ENCODE results near the gene ICOS. TPM values are rescaled to one million over a fixed set of nuclear protein-coding genes. Genes with fewer than 3 reads are reported as not detected.
"Not testable (repeated sequence)": the region's sequence is repeated elsewhere in the genome, so short reads cannot be mapped to it uniquely, and the experiment has no call there.

The ICOS gene
- total RNA-seq, 1 donor from 2014 or later, result not detected

DNA sequence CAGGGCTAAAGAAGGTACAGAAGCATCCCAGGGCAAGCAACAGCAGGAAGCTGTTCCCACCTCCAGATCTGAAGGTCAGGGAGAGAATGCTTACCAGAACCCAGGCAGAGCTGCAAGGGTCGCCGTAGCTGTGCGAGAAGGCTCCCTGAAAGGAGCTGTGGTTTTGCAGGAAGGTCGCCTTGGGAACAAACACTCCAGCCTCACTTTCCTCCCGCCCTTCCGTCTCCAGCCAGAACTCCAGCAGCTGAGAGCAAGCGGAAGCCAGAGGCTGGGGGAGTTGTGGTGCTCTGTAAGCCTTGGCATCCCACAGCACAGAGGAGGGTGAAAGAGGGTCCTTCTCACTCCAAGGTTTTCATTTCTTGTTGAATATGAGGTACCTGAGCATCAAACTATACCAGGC, 18.3 kb upstream of the ICOS start:
- no peak for DNase-seq (ENCODE audit: low read depth, low spot score)

DNA sequence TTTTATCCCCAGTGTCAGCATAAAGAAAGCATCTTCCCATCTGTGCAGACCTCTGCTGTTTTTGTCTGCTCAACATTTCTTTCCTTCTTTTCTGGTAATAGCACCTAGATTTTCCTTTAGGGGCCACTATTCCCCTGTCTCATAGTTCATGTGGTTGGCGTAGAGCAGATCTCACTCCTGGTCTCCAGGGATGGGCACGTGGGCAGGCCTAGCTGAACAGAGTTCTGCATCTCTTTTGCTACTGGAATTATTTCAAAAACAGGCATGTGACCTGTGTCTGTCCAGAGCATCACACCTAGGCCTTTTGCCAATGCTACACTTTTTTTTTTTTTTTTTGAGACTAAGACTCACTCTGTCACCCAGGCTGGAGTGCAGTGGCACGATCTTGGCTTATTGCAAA, 17.7 kb upstream of the ICOS start:
- no peak for DNase-seq (ENCODE audit: low read depth, low spot score)

DNA sequence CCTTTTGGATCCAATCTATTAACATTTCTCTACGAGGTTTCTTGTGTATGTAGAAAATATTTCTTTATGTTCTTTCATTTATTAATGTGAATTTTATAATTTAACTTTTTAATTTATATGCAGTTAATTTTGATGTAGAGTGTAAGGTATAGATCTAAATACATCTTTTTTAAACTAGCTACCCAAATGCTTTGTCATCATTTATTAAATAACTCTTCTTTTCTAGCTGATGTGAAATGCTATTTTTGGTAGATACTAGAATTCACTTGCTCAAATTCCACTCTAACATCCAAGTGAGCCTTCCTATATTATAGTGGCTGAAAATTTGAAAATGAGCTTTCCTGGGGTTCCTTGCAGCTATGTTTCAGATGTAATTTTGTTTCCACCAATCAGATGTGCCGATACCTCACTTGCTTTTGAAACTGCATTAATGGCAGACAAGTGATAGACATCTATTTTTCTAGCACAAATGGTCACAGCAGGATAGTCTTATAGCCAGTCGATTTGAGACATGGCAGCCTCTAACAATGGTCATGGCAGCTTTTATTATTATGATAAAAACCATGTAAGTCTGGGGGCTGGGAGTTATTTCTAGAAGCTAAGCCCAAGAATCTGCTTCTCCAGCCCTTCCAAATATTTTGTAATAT, 10.9 kb upstream of the ICOS start:
- no peak for DNase-seq (ENCODE audit: low read depth, low spot score)

DNA sequence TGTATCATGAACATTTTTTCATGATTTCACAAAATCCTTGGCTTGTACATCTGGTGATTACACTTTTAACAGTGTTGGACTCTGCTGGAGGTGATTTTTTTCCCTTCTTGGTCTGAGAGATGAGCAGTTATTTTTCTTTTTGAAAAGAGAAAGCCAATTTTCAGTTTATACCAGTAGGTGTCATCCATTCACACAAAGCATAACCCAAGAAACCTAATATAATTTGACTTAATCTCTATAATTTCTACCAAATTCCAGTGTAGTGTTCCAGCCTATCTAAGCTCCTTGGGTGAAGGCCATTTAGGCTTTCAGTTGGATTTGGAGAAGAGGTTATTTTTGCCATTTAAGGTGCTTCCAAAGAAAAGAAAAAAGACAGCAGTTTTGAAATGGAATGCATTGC, 7.7 kb upstream of the ICOS start:
- DNase-seq (ENCODE audit: low read depth, low spot score), result no peak

DNA sequence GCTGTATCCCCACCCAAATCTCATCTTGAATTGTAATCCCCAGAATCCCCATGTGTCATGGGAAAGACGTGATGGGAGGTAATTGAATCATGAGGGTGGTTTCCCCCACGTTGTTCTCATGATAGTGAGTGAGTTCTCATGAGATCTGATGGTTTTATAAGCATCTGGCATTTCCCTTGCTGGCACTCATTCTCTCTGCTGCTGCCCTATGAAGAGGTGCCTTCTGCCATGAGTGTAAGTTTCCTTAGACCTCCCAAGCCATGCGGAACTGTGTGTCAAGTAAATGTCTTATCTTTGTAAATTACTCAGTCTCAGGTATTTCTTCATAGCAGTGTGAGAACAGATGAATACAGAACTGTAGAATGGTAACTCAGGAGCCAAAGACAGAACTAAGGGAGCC, 5.3 kb upstream of the ICOS start:
- not testable (repeated sequence) for DNase-seq (ENCODE audit: low read depth, low spot score)

DNA sequence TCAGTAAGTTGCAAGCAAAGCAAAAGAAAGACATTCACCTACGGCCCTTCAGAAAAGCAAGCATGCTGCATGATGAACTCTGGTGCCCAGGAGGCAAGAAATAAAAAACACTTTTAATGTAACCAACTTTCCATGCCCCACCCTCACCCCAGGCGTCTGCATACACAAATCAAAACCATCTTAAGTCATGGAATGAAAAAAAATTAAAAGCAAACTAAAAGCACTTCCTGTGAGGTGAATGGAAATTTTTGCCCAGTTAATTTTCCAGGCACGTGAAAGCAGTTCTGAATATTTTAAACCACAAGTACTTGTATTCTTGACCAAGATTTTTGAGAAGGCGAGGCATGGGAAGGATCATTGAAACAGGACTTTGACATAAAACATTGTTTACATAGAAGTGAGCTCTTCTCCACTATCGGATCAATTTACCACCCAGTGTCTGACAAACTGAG, 2.5 kb upstream of the ICOS start:
- no peak for DNase-seq (ENCODE audit: low read depth, low spot score)

DNA sequence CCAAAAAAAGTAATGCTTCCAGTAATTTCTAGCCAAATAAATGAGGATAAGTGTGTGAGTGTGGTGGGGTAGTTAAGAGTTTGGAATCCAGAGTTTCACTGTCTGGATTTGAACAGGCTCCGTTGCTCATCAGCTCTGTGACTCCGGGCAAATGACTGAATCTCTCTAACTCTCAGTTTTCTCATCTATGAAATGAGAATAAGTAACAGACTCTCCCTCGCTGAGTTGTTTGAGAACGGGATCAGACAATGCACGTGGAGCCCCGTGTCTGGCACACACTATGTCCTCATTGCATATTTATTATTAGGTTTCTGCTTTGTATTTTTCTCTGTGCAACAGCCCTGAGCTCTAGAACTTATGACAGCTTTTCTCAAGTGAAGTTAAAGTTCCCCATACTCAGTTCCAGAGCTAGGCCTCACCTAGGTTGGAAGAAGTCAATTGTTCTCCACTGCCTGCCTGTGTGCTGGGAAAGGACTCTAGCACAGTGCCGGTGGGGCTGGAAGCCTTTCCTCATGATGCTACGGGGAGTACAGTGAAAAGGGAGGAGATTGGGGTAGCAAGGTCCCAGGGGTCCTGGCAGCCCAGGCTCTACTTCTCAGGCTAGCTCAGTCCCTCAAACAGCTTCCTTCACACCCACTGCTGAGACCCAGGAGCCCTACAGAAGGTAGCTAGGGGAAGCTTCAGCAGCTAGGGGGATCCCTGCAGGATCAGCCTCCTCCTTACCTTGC, 1.7 kb upstream of the ICOS start:
- DNase-seq (ENCODE audit: low read depth, low spot score), result no peak

DNA sequence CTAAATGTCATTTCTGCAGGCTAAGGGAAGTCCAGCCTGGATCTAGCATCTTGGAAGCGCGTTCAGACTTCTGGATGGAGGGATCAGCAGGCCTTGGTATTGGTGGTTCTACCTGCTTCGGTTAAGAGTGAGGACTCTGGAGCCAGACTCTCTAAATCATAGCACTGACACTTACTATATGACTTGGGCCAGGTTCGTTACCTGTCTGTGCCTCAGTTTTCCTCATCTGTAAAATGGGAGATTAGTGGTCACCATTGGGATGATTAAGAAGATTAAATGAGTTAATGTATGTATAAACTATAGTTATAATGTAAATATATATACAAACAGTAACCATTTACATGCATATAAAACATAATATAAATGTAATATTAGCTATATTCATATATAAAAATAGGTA, 995 bp upstream of the ICOS start:
- no peak for DNase-seq (ENCODE audit: low read depth, low spot score)

DNA sequence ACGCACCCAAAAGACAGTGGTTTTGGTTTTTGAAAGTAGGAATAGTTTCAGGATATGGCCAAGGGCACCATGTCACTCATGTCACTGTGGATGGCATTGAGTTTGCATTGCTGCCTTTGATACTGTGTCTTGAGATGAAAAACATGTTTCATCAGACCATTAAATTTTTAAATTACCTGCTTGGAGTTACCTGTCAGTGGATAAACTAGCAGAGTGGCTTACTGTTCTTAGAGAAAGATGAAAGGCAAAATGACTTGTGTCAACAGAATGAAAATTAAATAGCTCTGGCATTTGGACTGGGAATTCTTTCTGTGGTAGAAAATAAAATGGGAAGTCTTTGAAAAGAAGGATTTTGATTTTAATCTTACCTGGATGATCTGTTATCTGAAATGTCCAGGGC, 386 bp downstream of the ICOS start:
- no peak for DNase-seq (ENCODE audit: low read depth, low spot score)

DNA sequence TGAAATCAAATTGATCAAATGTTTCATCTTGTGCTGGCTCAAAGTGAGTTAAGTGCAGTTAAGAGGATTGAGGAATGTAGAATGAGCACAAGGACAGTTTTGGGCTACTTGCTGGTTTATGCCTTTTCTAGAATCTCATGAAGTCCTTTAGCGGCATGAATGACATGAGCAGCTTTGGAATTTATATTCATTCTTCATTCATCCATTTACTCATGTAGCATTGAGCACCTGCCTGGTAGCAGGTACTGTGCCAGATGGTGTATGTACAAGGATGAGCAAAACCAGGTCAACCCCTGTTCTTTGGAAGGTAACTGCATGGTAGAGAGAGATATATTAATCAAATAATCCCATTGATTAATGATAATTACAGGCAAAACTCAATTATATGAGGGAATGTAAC, 1.2 kb downstream of the ICOS start:
- DNase-seq (ENCODE audit: low read depth, low spot score), result no peak

DNA sequence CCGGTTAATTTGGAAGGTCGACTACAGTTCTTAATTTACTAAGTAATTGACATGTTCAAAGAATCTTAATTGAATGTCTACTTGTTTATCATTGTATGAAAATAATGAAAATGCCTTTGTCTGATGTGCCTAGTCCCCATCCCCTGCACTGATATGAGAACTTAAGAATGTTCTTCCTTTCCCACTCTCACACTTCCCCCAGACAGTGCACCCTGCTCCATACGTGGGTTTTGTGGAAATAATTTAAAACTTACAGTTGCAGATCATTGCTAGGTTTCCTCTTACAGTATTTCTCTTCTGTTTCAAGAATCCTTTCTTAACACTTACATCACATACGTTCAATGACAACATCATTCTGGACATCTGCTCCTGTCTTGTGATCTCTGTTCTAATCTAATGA, 3.5 kb downstream of the ICOS start:
- no peak for DNase-seq (ENCODE audit: low read depth, low spot score)

DNA sequence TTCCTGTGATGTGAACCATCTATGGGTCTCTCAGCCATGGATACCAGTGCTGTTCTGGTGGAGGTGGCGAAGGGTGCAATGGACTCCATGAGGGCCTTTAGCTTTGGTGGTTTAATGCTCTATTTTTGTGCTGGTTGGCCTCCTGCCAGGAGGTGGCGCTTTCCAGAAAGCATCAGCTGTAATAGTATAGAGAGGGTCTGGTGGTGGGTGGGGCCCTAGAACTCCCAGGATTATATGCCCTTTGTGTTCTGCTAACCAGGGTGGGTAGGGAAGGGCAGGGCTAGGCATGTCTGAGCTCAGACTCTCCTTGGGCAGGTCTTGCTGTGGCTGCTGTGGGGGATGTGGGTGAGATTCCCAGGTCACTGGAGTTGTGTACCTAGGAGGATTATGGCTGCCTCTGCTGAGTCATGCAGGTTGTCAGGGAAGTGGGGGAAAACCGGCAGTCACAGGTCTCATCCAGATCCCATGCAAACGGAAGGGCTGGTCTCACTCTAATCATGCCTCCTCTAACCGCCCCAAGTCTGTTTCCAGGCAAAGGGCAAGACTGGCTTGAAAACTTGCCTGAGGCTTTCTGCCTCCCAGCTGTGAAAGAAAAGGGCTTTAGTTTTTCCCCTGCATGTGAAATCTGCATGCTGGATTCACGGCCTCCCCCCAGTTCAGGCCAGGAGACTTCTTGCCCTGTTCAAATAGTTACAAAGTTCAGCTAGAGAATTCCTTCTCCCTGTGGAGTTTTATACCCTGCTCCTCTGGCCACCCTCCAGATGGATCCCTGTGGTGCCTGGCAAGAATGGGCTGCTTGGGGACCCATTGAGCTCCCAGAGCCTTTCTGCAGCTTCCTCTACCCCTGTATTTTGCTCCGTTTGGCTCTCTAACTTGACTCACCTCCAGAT, 7.2 kb downstream of the ICOS start:
- DNase-seq (ENCODE audit: low read depth, low spot score), result not testable (repeated sequence)

DNA sequence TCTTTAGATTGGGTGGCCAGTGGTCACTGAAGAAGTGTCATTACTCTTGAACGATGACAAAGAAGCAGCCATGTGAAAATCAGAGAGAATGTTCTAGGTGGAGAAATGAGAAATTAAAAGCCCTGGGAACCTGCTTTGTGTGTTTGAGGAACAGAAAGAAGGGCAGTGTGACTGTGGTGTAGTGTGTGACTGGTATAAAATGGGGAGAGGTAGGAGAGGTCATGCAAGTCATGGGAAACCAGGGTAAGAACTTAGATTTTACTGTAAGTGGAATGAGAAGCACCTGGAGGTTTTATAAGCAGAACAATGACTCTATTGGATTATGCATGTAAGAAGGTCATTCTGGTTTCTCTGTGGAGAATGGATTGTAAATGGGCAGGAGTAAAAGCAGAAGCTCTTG, 12.2 kb downstream of the ICOS start:
- no peak for DNase-seq (ENCODE audit: low read depth, low spot score)

DNA sequence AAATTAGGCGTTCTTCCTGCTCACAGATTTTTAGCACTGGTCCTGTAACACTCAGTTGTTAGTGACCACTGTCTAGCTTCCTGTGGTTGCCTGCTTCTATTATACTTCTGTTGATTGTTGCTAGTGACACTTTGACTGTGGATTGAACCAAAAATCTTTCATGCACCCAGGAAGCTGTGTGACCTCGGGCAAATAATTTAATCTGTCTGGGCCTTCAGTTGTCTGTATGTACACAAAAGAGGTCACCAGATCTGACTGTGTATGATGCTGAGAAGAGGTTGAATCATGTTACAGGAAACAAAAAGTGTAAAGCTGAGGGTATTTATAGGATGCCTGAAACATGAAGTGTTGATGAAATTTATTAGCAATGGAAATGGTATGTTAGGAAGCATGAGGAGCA, 12.7 kb downstream of the ICOS start:
- no peak for DNase-seq (ENCODE audit: low read depth, low spot score)

DNA sequence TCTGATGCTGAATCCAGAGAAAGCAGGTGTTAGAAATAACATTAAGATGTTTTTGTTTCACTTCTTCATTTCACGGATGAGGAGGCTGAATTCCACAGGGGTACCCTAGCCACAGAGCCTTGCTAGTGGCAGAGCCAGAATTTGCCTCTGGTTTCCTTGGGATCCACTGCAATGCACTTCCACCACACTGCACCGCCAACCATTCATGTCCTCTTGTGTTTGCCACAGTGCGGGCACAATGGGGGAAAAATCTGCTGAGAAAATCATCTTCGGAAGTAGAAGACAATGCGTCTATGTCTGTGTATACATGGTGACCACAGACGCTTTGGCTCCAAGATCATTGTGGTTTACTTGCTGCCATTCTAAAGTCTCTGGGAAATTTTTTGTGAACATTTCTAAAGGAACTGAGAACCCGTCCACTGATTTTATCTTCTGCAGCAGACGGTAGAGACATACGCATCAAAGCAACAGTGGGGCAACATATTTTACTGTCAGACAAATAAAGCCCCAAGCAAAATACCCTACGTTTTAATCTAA, 14.9 kb downstream of the ICOS start:
- DNase-seq (ENCODE audit: low read depth, low spot score), result no peak

DNA sequence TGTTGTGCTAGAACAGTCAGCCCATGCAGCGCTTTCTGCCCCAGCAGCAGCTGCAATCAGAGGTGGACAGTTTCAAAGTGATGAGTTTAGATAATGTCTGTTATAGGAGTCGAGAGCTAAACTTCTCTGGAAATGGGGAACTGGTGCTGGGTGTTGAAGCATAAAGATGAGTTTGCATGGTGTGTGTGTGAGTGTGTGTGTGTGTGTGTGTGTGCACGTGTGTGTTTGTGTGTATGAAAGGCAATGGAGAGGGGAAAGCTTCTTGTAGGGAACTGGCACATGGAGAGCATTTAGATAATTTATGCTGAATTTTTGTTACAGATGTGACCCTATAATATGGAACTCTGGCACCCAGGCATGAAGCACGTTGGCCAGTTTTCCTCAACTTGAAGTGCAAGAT, 22.7 kb downstream of the ICOS start:
- DNase-seq (ENCODE audit: low read depth, low spot score), result no peak

DNA sequence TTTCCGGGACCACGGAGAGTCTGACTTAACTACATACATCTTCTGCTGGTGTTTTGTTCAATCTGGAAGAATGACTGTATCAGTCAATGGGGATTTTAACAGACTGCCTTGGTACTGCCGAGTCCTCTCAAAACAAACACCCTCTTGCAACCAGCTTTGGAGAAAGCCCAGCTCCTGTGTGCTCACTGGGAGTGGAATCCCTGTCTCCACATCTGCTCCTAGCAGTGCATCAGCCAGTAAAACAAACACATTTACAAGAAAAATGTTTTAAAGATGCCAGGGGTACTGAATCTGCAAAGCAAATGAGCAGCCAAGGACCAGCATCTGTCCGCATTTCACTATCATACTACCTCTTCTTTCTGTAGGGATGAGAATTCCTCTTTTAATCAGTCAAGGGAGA, 23.1 kb downstream of the ICOS start:
- DNase-seq (ENCODE audit: low read depth, low spot score), result no peak

DNA sequence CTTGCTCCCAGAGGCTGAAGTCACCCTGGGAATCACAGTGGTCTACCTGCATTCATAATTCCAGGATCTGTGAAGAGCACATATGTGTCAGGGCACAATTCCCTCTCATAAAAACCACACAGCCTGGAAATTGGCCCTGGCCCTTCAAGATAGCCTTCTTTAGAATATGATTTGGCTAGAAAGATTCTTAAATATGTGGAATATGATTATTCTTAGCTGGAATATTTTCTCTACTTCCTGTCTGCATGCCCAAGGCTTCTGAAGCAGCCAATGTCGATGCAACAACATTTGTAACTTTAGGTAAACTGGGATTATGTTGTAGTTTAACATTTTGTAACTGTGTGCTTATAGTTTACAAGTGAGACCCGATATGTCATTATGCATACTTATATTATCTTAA, 24.2 kb downstream of the ICOS start:
- DNase-seq (ENCODE audit: low read depth, low spot score), result no peak

DNA sequence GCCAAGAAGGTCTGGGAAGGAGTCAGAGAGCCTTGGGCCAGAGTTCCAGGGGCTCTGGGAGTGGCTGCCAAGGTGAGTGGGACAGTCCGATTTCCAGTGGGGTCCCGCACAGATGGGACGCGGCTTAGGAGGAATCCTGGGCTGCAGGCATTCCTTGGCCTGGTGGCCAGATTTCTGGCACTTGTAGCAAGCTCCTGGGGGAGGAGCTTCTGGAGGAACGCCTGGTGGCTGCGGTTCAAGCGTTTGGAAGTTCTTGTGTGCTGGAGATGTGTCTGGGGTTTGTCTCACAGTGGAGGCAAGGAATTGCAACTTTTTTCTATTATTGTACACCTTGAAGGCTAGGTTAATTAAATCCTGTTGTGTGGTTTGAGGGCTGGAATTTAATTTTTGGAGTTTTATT, 28.6 kb downstream of the ICOS start:
- not testable (repeated sequence) for DNase-seq (ENCODE audit: low read depth, low spot score)

DNA sequence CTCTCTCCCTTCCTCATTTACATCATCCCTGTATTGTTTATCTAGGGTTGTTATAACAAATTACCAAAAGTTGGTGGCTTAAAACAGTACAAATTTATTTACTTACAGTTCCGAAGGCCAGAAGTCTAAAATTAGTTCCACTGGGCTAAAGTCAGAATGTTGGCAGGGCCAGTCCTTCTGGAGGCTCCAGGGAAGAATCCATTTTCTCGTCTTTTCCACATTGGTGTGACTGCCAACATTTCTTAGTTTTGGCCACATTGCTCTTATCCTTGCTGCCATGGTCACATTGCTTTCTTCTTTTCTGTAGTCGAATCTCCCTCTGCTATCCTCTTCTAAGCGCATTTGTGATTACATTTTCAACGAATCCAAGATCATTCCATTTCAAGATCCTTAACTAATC, 34.7 kb downstream of the ICOS start:
- no peak for DNase-seq (ENCODE audit: low read depth, low spot score)

DNA sequence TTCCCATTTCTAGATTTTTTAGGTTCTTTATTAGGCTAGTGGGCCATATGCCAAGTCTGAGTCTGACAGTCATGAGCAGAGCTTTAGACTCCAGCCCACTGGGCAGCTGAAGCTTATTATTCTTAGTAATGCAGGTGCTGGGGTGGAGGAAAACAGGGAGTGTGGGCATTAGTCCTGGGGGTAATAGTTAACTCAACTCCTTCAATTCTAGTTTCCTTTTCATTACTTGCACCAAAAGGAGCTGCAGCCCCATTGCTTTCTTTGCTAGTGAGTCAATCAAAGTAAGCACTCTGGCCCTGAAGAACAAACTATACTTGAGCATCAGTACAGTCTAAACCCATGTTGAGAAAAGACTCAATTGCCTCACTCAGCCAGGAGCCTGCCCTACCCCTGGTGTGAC, 35.5 kb downstream of the ICOS start:
- no peak for DNase-seq (ENCODE audit: low read depth, low spot score)

DNA sequence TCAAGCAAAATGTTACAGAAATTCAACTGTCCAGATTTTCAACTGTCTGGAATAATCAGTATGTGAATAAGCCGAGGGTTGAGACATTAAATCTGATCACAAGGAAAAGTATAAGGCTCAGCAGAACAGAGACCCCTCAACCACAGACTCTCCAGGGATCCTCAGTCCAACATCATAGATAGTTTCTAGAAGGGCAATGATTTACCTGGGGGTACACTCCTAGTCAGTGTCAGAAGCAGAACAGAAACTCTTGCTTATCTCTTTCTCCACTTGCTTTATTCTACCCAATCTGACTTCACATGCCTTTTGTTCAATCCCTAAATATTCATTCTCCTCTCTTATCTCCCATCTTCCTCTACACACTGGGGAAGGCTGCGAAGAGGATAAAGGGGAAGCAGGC, 36.4 kb downstream of the ICOS start:
- no peak for DNase-seq (ENCODE audit: low read depth, low spot score)
